GM23338 (cell line): Measurements from ENCODE around the gene DNAJB13.

Source experiments
- CREB1 ChIP-seq: fragments of 250-450 bp; sonication (Bioruptor Pico); IDR thresholded peaks from 2 replicates; pipeline ENCODE4 v1.5.0; 2020; ENCODE audit warnings: low read depth, mild to moderate bottlenecking, moderate library complexity
- CTCF ChIP-seq, 2 experiments: fragments of 200-600 bp in 1 of 2; sonication (generic) in 1 of 2; conservative IDR thresholded peaks; 2 replicates each; pipeline versions ENCODE4 v1.5.1 to v1.6.1; 2016 to 2017; ENCODE audit warnings: antibody characterized with exemption in 2 of 2, low read depth in 2 of 2, mild to moderate bottlenecking in 2 of 2, moderate library complexity in 1 of 2
- ETS1 ChIP-seq: IDR thresholded peaks from 2 replicates; pipeline ENCODE4 v1.6.1; 2016; ENCODE audit warnings: antibody characterized with exemption
- EZH2 ChIP-seq: fragments of 200-600 bp; sonication (generic); IDR thresholded peaks from one replicate; pipeline ENCODE4 v1.8.0; 2017; ENCODE audit warnings: antibody characterized with exemption, mild to moderate bottlenecking, low read depth; ENCODE audit not compliant: unreplicated experiment
- EZH2phosphoT487 ChIP-seq: fragments of 200-600 bp; sonication (generic); IDR thresholded peaks from one replicate; pipeline ENCODE4 v1.8.1; 2018; ENCODE audit warnings: antibody characterized with exemption; ENCODE audit not compliant: unreplicated experiment
- NANOG ChIP-seq: IDR thresholded peaks from 2 replicates; pipeline ENCODE4 v1.6.1; 2016; ENCODE audit warnings: antibody characterized with exemption, borderline replicate concordance
- POLR2AphosphoS5 ChIP-seq: IDR thresholded peaks from 2 replicates; pipeline ENCODE4 v1.6.1; 2016; ENCODE audit warnings: antibody characterized with exemption, low read depth
- ZNF114 ChIP-seq: fragments of 250-450 bp; sonication (Bioruptor Pico); IDR thresholded peaks from 2 replicates; pipeline ENCODE4 v1.5.0; 2020; ENCODE audit warnings: mild to moderate bottlenecking, moderate library complexity
- ZNF331 ChIP-seq: fragments of 250-450 bp; sonication (Bioruptor Pico); IDR thresholded peaks from 2 replicates; pipeline ENCODE4 v1.5.0; 2020; ENCODE audit warnings: low read depth, mild to moderate bottlenecking, moderate library complexity
- TF ChIP-seq, protein P1 (sequence below): fragments of 250-450 bp; sonication (Bioruptor Pico); IDR thresholded peaks from 2 replicates; pipeline ENCODE4 v1.5.0; 2020; ENCODE audit warnings: mild to moderate bottlenecking, moderate library complexity

GRCh38 chr11:73950869-73951710 lies at the start of gene DNAJB13:
- no peak for TF ChIP-seq POLR2AphosphoS5
- no peak for TF ChIP-seq EZH2phosphoT487
- no peak for TF ChIP-seq ZNF331 (CRISPR knock-in tag)
- TF ChIP-seq CTCF (conservative IDR thresholded peaks at IDR 0.05; ENCODE audit: low read depth in 2 of 2) = no peak
- no peak for TF ChIP-seq EZH2
- TF ChIP-seq, protein P1, sequence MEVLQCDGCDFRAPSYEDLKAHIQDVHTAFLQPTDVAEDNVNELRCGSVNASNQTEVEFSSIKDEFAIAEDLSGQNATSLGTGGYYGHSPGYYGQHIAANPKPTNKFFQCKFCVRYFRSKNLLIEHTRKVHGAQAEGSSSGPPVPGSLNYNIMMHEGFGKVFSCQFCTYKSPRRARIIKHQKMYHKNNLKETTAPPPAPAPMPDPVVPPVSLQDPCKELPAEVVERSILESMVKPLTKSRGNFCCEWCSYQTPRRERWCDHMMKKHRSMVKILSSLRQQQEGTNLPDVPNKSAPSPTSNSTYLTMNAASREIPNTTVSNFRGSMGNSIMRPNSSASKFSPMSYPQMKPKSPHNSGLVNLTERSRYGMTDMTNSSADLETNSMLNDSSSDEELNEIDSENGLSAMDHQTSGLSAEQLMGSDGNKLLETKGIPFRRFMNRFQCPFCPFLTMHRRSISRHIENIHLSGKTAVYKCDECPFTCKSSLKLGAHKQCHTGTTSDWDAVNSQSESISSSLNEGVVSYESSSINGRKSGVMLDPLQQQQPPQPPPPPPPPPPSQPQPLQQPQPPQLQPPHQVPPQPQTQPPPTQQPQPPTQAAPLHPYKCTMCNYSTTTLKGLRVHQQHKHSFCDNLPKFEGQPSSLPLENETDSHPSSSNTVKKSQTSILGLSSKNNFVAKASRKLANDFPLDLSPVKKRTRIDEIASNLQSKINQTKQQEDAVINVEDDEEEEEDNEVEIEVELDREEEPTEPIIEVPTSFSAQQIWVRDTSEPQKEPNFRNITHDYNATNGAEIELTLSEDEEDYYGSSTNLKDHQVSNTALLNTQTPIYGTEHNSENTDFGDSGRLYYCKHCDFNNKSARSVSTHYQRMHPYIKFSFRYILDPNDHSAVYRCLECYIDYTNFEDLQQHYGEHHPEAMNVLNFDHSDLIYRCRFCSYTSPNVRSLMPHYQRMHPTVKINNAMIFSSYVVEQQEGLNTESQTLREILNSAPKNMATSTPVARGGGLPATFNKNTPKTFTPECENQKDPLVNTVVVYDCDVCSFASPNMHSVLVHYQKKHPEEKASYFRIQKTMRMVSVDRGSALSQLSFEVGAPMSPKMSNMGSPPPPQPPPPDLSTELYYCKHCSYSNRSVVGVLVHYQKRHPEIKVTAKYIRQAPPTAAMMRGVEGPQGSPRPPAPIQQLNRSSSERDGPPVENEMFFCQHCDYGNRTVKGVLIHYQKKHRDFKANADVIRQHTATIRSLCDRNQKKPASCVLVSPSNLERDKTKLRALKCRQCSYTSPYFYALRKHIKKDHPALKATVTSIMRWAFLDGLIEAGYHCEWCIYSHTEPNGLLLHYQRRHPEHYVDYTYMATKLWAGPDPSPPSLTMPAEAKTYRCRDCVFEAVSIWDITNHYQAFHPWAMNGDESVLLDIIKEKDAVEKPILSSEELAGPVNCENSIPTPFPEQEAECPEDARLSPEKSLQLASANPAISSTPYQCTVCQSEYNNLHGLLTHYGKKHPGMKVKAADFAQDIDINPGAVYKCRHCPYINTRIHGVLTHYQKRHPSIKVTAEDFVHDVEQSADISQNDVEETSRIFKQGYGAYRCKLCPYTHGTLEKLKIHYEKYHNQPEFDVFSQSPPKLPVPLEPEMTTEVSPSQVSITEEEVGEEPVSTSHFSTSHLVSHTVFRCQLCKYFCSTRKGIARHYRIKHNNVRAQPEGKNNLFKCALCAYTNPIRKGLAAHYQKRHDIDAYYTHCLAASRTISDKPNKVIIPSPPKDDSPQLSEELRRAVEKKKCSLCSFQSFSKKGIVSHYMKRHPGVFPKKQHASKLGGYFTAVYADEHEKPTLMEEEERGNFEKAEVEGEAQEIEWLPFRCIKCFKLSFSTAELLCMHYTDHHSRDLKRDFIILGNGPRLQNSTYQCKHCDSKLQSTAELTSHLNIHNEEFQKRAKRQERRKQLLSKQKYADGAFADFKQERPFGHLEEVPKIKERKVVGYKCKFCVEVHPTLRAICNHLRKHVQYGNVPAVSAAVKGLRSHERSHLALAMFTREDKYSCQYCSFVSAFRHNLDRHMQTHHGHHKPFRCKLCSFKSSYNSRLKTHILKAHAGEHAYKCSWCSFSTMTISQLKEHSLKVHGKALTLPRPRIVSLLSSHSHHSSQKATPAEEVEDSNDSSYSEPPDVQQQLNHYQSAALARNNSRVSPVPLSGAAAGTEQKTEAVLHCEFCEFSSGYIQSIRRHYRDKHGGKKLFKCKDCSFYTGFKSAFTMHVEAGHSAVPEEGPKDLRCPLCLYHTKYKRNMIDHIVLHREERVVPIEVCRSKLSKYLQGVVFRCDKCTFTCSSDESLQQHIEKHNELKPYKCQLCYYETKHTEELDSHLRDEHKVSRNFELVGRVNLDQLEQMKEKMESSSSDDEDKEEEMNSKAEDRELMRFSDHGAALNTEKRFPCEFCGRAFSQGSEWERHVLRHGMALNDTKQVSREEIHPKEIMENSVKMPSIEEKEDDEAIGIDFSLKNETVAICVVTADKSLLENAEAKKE (CRISPR knock-in tag) = no peak
- TF ChIP-seq CREB1 (CRISPR knock-in tag) = no peak
- TF ChIP-seq ETS1 = no peak
- no peak for TF ChIP-seq ZNF114
- no peak for TF ChIP-seq NANOG
